Uterus (tissue), 2 donors: Measurements from ENCODE around the gene CRYZL1.

ENCODE experiments used
- POLR2A ChIP-seq, 2 donors: fragments of 450-650 bp; IDR thresholded peaks; one replicate each; pipeline ENCODE4 v1.6.1; 2016; ENCODE audit warnings: antibody characterized with exemption in 2 of 2, mild to moderate bottlenecking in 1 of 2, moderate library complexity in 1 of 2
- TF ChIP-seq, protein P1 (sequence below), 4 experiments: fragments of 200-600 bp in 2 of 4; fragments of 450-650 bp in 2 of 4; sonication (generic) in 2 of 4; IDR thresholded peaks; one replicate each; pipeline ENCODE4 v1.5.1; 2016 to 2019; ENCODE audit warnings: antibody characterized with exemption in 4 of 4, mild to moderate bottlenecking in 2 of 4, moderate library complexity in 1 of 4

DNA sequence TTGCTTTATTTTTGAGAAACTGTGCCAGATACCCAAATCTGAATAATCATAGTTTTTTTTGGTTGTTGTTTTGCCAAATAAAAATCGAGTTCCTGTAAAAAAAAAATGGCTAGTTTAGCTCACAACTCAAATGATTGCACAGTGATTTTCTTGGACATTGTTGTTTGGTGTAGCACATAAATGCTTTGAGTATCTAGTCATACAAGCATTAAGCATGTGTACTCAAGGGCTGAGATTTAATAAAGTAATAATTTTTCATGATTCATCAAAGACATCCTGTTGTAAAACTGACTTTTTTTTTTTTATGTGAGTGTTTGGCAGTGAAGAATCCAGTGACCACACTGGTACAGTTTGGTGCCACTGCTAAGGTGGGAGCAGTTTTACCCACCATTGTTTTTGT lies 19.6 kb upstream of the CRYZL1 start:
- TF ChIP-seq, protein P1, sequence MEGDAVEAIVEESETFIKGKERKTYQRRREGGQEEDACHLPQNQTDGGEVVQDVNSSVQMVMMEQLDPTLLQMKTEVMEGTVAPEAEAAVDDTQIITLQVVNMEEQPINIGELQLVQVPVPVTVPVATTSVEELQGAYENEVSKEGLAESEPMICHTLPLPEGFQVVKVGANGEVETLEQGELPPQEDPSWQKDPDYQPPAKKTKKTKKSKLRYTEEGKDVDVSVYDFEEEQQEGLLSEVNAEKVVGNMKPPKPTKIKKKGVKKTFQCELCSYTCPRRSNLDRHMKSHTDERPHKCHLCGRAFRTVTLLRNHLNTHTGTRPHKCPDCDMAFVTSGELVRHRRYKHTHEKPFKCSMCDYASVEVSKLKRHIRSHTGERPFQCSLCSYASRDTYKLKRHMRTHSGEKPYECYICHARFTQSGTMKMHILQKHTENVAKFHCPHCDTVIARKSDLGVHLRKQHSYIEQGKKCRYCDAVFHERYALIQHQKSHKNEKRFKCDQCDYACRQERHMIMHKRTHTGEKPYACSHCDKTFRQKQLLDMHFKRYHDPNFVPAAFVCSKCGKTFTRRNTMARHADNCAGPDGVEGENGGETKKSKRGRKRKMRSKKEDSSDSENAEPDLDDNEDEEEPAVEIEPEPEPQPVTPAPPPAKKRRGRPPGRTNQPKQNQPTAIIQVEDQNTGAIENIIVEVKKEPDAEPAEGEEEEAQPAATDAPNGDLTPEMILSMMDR (IDR thresholded peaks at IDR 0.05) = no peak
- TF ChIP-seq POLR2A (IDR thresholded peaks at IDR 0.05) = no peak
